GM23338 (cell line): ENCODE results near the gene AHSP. TPM values are rescaled to one million over a fixed set of nuclear protein-coding genes. Genes with fewer than 3 reads are reported as not detected.
A peak's percentile ranks its signal among the peaks of the same experiment; 100 is the strongest.

Experiments
- ATAC-seq: fragments of 200-7000 bp; cut with Tn5 transposase; 3 replicates; pipeline ENCODE4 v1.9.1; 2020
- DNase-seq: peaks from one replicate; pipeline ENCODE4 v3.0.0-alpha.2; 2015; ENCODE audit warnings: low spot score
- H2AFZ ChIP-seq: fragments of 200-600 bp; sonication (generic); 2 replicates; pipeline ENCODE4 v1.8.0; 2016; ENCODE audit warnings: antibody characterized with exemption, mild to moderate bottlenecking, moderate library complexity
- H3F3A ChIP-seq: fragments of 200-600 bp; sonication (generic); replicated peaks from 2 replicates; pipeline ENCODE4 v1.8.0; 2017; ENCODE audit warnings: antibody characterized with exemption, mixed run types, low read depth
- H3K27ac ChIP-seq: fragments of 200-600 bp; sonication (generic); 2 replicates; pipeline ENCODE4 v1.6.1; 2016; ENCODE audit warnings: low read depth
- H3K27me3 ChIP-seq: fragments of 200-600 bp; sonication (generic); 2 replicates; pipeline ENCODE4 v1.8.0; 2016; ENCODE audit warnings: mild to moderate bottlenecking, mixed run types, moderate library complexity; ENCODE audit not compliant: insufficient read depth
- H3K36me3 ChIP-seq: fragments of 200-600 bp; sonication (generic); 2 replicates; pipeline ENCODE4 v1.8.0; 2016; ENCODE audit warnings: mild to moderate bottlenecking; ENCODE audit not compliant: insufficient read depth
- H3K4me1 ChIP-seq: fragments of 200-600 bp; sonication (generic); 2 replicates; pipeline ENCODE4 v1.8.0; 2016; ENCODE audit warnings: mild to moderate bottlenecking, moderate library complexity; ENCODE audit not compliant: insufficient read depth
- H3K4me2 ChIP-seq: fragments of 200-600 bp; sonication (generic); 2 replicates; pipeline ENCODE4 v1.7.1; 2017; ENCODE audit warnings: mixed run types
- H3K4me3 ChIP-seq: fragments of 200-600 bp; sonication (generic); 2 replicates; pipeline ENCODE4 v1.6.1; 2016; ENCODE audit warnings: mixed run types
- H3K79me2 ChIP-seq: fragments of 200-600 bp; sonication (generic); replicated peaks from 2 replicates; pipeline ENCODE4 v1.8.0; 2017; ENCODE audit warnings: mild to moderate bottlenecking; ENCODE audit not compliant: insufficient read depth
- H3K9me2 ChIP-seq: fragments of 200-600 bp; sonication (generic); 2 replicates; pipeline ENCODE4 v1.8.0; 2017; ENCODE audit not compliant: insufficient read depth
- H4K20me1 ChIP-seq: fragments of 200-600 bp; sonication (generic); replicated peaks from 2 replicates; pipeline ENCODE4 v1.8.0; 2017; ENCODE audit warnings: mild to moderate bottlenecking; ENCODE audit not compliant: insufficient read depth
- H3K27ac Mint-ChIP-seq: 2 replicates; pipeline ENCODE4 v1.8.0; 2020; ENCODE audit warnings: inconsistent platforms, mild to moderate bottlenecking, moderate library complexity, mixed read lengths
- H3K27me3 Mint-ChIP-seq: 3 replicates; pipeline ENCODE4 v1.8.0; 2022; ENCODE audit warnings: low read depth, mild to moderate bottlenecking, moderate library complexity, mixed read lengths, inconsistent platforms; ENCODE audit not compliant: insufficient read depth, poor library complexity
- H3K36me3 Mint-ChIP-seq: 3 replicates; pipeline ENCODE4 v1.8.0; 2021; ENCODE audit warnings: low read depth, mild to moderate bottlenecking, inconsistent platforms, moderate library complexity, mixed read lengths
- H3K4me1 Mint-ChIP-seq: 3 replicates; pipeline ENCODE4 v1.8.0; 2020; ENCODE audit warnings: mild to moderate bottlenecking, inconsistent platforms, mixed read lengths
- H3K4me3 Mint-ChIP-seq: 3 replicates; pipeline ENCODE4 v1.8.0; 2021; ENCODE audit warnings: moderate library complexity, mild to moderate bottlenecking, inconsistent platforms, mixed read lengths
- H3K9me3 Mint-ChIP-seq: 3 replicates; pipeline ENCODE4 v1.8.0; 2020; ENCODE audit warnings: moderate library complexity, mild to moderate bottlenecking, inconsistent platforms, mixed read lengths
- JUNB ChIP-seq: IDR thresholded peaks from one replicate; pipeline ENCODE4 v1.6.1; 2016; ENCODE audit warnings: antibody characterized with exemption; ENCODE audit not compliant: unreplicated experiment
- POLR2AphosphoS5 ChIP-seq: IDR thresholded peaks from 2 replicates; pipeline ENCODE4 v1.6.1; 2016; ENCODE audit warnings: antibody characterized with exemption, low read depth
- STAT1 ChIP-seq: IDR thresholded peaks from one replicate; pipeline ENCODE4 v1.6.1; 2016; ENCODE audit warnings: antibody characterized with exemption; ENCODE audit not compliant: unreplicated experiment
- ZNF331 ChIP-seq: fragments of 250-450 bp; sonication (Bioruptor Pico); IDR thresholded peaks from 2 replicates; pipeline ENCODE4 v1.5.0; 2020; ENCODE audit warnings: low read depth, mild to moderate bottlenecking, moderate library complexity
- polyA plus RNA-seq: library from polyadenylated mRNA; unstranded; fragments of >200 nt; fragmentation: Nextera tagmentation; extraction: Ambion mirVana; gene quantifications from 2 replicates; pipeline ENCODE4 v1.2.1, GENCODE V29; 2016
- total RNA-seq: library from RNA; depleted of rRNA; stranded (reverse); fragments of >200 nt; shearing (Covaris generic); gene quantifications from 2 replicates; pipeline ENCODE4 v1.2.3, GENCODE V29; 2014
- TF ChIP-seq, protein P1 (sequence below): fragments of 250-450 bp; sonication (Bioruptor Pico); IDR thresholded peaks from 2 replicates; pipeline ENCODE4 v1.5.0; 2020; ENCODE audit warnings: mild to moderate bottlenecking, moderate library complexity

Gene AHSP
- total and polyA plus RNA-seq, 2 experiments from 2014 or later = 2.1 TPM; not detected in 1

DNA sequence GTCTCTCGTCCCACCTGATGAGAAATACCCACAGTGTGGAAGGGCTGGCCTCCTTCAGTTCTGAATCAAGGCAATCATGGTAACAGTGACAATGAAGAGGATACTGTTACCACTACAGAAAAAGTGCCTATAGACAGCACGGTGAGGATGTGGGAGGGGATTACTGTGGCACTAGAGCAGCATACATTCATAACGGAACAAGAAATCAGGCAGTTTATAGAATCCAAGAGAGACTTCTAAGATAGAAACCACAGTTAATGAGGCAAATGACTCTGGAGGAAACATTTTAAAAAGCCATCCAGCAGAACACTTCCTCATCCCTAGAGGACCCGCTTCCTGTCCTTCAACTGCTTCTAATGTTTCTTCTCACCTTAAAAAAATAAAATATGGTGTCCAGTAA lies 22.2 kb upstream of the AHSP start:
- Histone ChIP-seq H3K36me3 (no peaks in the 10 kb centered on the region), H3K4me2 (no peak overlapping the region), H3K79me2 (peaks cover 8% of the 10 kb centered on the region), H3K9me2 (no peaks in the 10 kb centered on the region), H3K27me3 (no peaks in the 10 kb centered on the region), H4K20me1 (peaks cover 4% of the 10 kb centered on the region; the same call in 1 of the 2 replicates), H3K27ac (no peak overlapping the region), H2AFZ (no peak overlapping the region), H3F3A (no peaks in the 10 kb centered on the region), H3K4me1 (peaks cover 27% of the 10 kb centered on the region), H3K4me3 (no peak overlapping the region)
- peaks cover 32% of the 10 kb centered on the region for H3K4me1 Mint-ChIP-seq
- no peaks in the 10 kb centered on the region for H3K9me3 Mint-ChIP-seq
- peaks cover 4% of the 10 kb centered on the region; the same call in 2 of the 3 replicates for H3K36me3 Mint-ChIP-seq
- ATAC-seq (no peak), DNase-seq (no peak)
- peaks cover 7% of the 10 kb centered on the region for H3K27me3 Mint-ChIP-seq
- H3K27ac Mint-ChIP-seq = no peak overlapping the region
- no peak overlapping the region for H3K4me3 Mint-ChIP-seq
- no peak for TF ChIP-seq JUNB

- TF ChIP-seq STAT1 = no peak
- no peak for TF ChIP-seq POLR2AphosphoS5
- TF ChIP-seq, protein P1, sequence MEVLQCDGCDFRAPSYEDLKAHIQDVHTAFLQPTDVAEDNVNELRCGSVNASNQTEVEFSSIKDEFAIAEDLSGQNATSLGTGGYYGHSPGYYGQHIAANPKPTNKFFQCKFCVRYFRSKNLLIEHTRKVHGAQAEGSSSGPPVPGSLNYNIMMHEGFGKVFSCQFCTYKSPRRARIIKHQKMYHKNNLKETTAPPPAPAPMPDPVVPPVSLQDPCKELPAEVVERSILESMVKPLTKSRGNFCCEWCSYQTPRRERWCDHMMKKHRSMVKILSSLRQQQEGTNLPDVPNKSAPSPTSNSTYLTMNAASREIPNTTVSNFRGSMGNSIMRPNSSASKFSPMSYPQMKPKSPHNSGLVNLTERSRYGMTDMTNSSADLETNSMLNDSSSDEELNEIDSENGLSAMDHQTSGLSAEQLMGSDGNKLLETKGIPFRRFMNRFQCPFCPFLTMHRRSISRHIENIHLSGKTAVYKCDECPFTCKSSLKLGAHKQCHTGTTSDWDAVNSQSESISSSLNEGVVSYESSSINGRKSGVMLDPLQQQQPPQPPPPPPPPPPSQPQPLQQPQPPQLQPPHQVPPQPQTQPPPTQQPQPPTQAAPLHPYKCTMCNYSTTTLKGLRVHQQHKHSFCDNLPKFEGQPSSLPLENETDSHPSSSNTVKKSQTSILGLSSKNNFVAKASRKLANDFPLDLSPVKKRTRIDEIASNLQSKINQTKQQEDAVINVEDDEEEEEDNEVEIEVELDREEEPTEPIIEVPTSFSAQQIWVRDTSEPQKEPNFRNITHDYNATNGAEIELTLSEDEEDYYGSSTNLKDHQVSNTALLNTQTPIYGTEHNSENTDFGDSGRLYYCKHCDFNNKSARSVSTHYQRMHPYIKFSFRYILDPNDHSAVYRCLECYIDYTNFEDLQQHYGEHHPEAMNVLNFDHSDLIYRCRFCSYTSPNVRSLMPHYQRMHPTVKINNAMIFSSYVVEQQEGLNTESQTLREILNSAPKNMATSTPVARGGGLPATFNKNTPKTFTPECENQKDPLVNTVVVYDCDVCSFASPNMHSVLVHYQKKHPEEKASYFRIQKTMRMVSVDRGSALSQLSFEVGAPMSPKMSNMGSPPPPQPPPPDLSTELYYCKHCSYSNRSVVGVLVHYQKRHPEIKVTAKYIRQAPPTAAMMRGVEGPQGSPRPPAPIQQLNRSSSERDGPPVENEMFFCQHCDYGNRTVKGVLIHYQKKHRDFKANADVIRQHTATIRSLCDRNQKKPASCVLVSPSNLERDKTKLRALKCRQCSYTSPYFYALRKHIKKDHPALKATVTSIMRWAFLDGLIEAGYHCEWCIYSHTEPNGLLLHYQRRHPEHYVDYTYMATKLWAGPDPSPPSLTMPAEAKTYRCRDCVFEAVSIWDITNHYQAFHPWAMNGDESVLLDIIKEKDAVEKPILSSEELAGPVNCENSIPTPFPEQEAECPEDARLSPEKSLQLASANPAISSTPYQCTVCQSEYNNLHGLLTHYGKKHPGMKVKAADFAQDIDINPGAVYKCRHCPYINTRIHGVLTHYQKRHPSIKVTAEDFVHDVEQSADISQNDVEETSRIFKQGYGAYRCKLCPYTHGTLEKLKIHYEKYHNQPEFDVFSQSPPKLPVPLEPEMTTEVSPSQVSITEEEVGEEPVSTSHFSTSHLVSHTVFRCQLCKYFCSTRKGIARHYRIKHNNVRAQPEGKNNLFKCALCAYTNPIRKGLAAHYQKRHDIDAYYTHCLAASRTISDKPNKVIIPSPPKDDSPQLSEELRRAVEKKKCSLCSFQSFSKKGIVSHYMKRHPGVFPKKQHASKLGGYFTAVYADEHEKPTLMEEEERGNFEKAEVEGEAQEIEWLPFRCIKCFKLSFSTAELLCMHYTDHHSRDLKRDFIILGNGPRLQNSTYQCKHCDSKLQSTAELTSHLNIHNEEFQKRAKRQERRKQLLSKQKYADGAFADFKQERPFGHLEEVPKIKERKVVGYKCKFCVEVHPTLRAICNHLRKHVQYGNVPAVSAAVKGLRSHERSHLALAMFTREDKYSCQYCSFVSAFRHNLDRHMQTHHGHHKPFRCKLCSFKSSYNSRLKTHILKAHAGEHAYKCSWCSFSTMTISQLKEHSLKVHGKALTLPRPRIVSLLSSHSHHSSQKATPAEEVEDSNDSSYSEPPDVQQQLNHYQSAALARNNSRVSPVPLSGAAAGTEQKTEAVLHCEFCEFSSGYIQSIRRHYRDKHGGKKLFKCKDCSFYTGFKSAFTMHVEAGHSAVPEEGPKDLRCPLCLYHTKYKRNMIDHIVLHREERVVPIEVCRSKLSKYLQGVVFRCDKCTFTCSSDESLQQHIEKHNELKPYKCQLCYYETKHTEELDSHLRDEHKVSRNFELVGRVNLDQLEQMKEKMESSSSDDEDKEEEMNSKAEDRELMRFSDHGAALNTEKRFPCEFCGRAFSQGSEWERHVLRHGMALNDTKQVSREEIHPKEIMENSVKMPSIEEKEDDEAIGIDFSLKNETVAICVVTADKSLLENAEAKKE (CRISPR knock-in tag) = no peak
- no peak for TF ChIP-seq ZNF331 (CRISPR knock-in tag)
- no peak for TF ChIP-seq JUNB
- Histone ChIP-seq H3K27me3 (no peaks in the 10 kb centered on the region), H3K79me2 (peaks cover 8% of the 10 kb centered on the region), H3K9me2 (no peaks in the 10 kb centered on the region), H4K20me1 (peaks cover 4% of the 10 kb centered on the region; the same call in 1 of the 2 replicates), H3K27ac (peak overlapping the region; percentile 83; the same call in 1 of the 2 replicates), H3K4me1 (peaks cover 15% of the 10 kb centered on the region), H2AFZ (peak overlapping the region; percentile 86), H3K36me3 (no peaks in the 10 kb centered on the region), H3K4me3 (peak overlapping the region; percentile 97), H3F3A (no peaks in the 10 kb centered on the region), H3K4me2 (peak overlapping the region; percentile 94)
- Mint-ChIP-seq H3K36me3 (peaks cover 4% of the 10 kb centered on the region; the same call in 2 of the 3 replicates), H3K4me1 (peaks cover 18% of the 10 kb centered on the region), H3K27ac (peak overlapping the region; percentile 48), H3K9me3 (no peaks in the 10 kb centered on the region; the same call in 2 of the 3 replicates), H3K4me3 (peak overlapping the region; percentile 83), H3K27me3 (peaks cover 7% of the 10 kb centered on the region)
- DNase-seq = no peak
- ATAC-seq = peak; percentile 16; the same call in 1 of the 3 replicates
Measured at GRCh38 chr16:31507617-31507928, 20.1 kb upstream of the AHSP start.
